Measurements from ENCODE around the gene ATP9B.

ATP9B gene

GRCh38 chr18:79329786-79330185 lies 260.6 kb downstream of the ATP9B start:
- DNase-seq (ENCODE audit: low spot score), result no peak
- in situ Hi-C loops (cut with MboI; ENCODE audit: low pct_unique_long_range_greater_than_20kb, low sequenced_read_pairs, unreplicated experiment), result no loop called here

DNA sequence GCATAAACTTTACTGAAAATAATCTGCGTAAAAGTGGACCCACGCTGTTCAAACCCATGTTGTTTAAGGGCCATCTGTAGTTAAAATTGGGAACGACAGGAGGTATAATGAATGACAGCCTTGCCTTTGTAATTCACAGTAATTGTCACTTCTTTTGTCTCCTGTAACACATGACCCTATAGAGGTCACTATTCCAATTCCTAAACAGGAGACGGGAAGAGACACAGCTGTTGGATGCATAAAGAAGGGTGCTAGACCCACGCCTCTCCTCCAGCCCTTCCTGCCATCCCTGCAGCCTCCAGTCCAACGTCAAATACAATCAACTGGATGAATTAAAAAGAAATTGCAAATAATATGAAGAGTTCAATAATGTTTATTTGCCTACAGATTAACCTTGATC lies 263.5 kb downstream of the ATP9B start:
- in situ Hi-C loops (cut with MboI; ENCODE audit: low pct_unique_long_range_greater_than_20kb, low sequenced_read_pairs, unreplicated experiment), result no loop called here
- DNase-seq (ENCODE audit: low spot score), result no peak
- no peak for TF ChIP-seq CTCF (IDR thresholded peaks at IDR 0.05; ENCODE audit: extremely low read depth, insufficient read depth, missing control alignments)

More at GRCh38 chr18:79329786-79330185, 260.6 kb downstream of the ATP9B start:
- TF ChIP-seq CTCF (IDR thresholded peaks at IDR 0.05; ENCODE audit: extremely low read depth, insufficient read depth, missing control alignments), result no peak

DNA sequence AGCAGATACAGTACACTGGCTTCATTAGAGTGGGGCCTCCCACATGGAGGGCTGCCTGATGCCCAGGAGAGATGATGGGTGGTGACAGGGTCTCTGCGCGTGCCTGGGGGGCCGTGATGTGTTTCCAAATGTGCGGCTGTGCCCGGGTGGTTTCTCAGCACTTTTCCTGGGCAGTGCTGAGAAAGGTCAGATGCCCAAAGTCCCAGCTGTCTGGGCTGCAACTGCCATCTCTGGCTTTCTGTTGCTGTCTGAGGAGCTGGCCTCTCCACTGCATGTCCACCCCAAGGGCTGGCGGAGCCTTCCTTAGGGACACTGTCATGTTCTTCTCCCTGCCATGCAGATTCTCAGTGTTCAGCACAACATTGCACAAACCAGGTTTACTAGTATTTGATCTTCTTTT lies 263.9 kb downstream of the ATP9B start:
- no peak for DNase-seq (ENCODE audit: low spot score)
- TF ChIP-seq CTCF (IDR thresholded peaks at IDR 0.05; ENCODE audit: extremely low read depth, insufficient read depth, missing control alignments), result no peak
- in situ Hi-C loops (cut with MboI; ENCODE audit: low pct_unique_long_range_greater_than_20kb, low sequenced_read_pairs, unreplicated experiment), result no loop called here

- in situ Hi-C loops (cut with MboI; ENCODE audit: low pct_unique_long_range_greater_than_20kb, low sequenced_read_pairs, unreplicated experiment), result no loop called here
- DNase-seq (ENCODE audit: low spot score), result no peak
- TF ChIP-seq CTCF (IDR thresholded peaks at IDR 0.05; ENCODE audit: extremely low read depth, insufficient read depth, missing control alignments), result no peak
Measured at GRCh38 chr18:79334496-79335233, 265.5 kb downstream of the ATP9B start.

GRCh38 chr18:79335833-79336360 lies 266.7 kb downstream of the ATP9B start:
- no peak for TF ChIP-seq CTCF (IDR thresholded peaks at IDR 0.05; ENCODE audit: extremely low read depth, insufficient read depth, missing control alignments)
- in situ Hi-C loops (cut with MboI; ENCODE audit: low pct_unique_long_range_greater_than_20kb, low sequenced_read_pairs, unreplicated experiment), result no loop called here
- DNase-seq (ENCODE audit: low spot score), result no peak

DNA sequence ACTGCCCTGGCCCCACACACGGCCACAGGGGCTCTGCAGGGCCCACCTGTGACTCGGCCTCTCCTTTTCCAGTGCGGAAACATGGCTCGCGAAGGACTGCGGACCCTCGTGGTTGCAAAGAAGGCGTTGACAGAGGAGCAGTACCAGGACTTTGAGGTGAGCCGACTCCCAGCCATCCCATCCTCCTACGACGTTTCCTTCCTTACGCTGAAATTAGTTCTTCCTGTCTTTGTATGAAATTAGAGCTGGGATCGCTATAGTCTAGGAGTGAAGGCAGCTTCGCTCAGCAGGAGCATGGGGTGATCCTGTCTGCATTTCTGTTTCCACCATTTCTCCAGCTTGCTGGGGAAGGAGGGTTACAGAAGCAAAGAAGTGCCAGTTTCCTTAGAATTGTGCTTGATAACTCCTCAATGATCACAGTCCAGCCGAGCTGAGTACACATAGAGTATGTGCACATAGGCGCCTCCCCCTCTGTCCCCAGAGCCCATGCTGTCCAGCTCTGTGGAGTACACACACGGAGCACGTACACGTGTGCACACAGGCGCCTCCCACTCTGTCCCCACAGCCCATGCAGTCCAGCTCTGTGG lies 267.5 kb downstream of the ATP9B start:
- in situ Hi-C loops (cut with MboI; ENCODE audit: low pct_unique_long_range_greater_than_20kb, low sequenced_read_pairs, unreplicated experiment), result no loop called here
- TF ChIP-seq CTCF (IDR thresholded peaks at IDR 0.05; ENCODE audit: extremely low read depth, insufficient read depth, missing control alignments), result no peak
- no peak for DNase-seq (ENCODE audit: low spot score)

Data from GM13977 (cell line).